Adrenal gland (tissue), 12 donors: ENCODE data around the gene NXN. TPM values are rescaled to one million over a fixed set of nuclear protein-coding genes. Genes with fewer than 3 reads are reported as not detected.

Experiments
- DNase-seq, 7 donors: peaks; one replicate each; pipeline ENCODE4 v3.0.0-alpha.2; 2019 to 2020
- H3K27ac ChIP-seq, 5 donors: fragments of 200-600 bp; sonication (generic) in 4 of 5; 1 replicate in 3 of 5; 2 replicates in 2 of 5; pipeline versions ENCODE4 v1.5.1 to v1.8.0; 2016 to 2020; ENCODE audit warnings: mild to moderate bottlenecking in 1 of 5
- H3K27me3 ChIP-seq: fragments of 200-600 bp; 2 replicates; pipeline ENCODE4 v1.8.0; 2021
- H3K36me3 ChIP-seq, 2 donors: fragments of 200-600 bp; replicated peaks in 1 of 2; 1 replicate in 1 of 2; 2 replicates in 1 of 2; pipeline versions ENCODE4 v1.5.1 to v1.8.0; 2018 to 2022
- H3K4me1 ChIP-seq, 2 donors: fragments of 200-600 bp; replicated peaks in 1 of 2; 1 replicate in 1 of 2; 2 replicates in 1 of 2; pipeline versions ENCODE4 v1.5.1 to v1.8.0; 2018 to 2021
- H3K4me3 ChIP-seq, 4 donors: fragments of 200-600 bp; sonication (generic) in 3 of 4; one replicate each; pipeline ENCODE4 v1.5.1; 2016 to 2018
- H3K9me3 ChIP-seq, 3 donors: fragments of 200-600 bp; sonication (generic) in 1 of 3; replicated peaks in 1 of 3; 1 replicate in 2 of 3; 2 replicates in 1 of 3; pipeline versions ENCODE4 v1.5.1 to v1.8.0; 2016 to 2021
- POLR2A ChIP-seq, 2 donors: fragments of 450-650 bp; IDR thresholded peaks; one replicate each; pipeline ENCODE4 v1.6.1; 2017; ENCODE audit warnings: antibody characterized with exemption in 2 of 2, mild to moderate bottlenecking in 2 of 2, moderate library complexity in 1 of 2
- WGBS, 4 donors: extraction: QIAGEN DNeasy Blood & Tissue Kit in 2 of 4; methylation state at CpG; one replicate each; pipeline versions ENCODE4 v1.1.5 to v1.1.7; 2013 to 2017; 5-methylcytosine and 5-hydroxymethylcytosine counted together
- intact Hi-C, 2 donors: fragments of 100-400 bp; cut with DNase I; formaldehyde crosslinking; loops; one replicate each; pipeline versions ENCODE4 v1.14.1 to v1.15.0; 2022 to 2023
- polyA plus RNA-seq, 3 donors: library from polyadenylated mRNA; stranded (reverse); fragments of 200-250 nt in 2 of 3; fragments of 350-450 nt in 1 of 3; fragmentation: Illumina TruSeq in 1 of 3; extraction: RNeasy Lipid Tissue Mini Kit (QIAGEN cat#74804) in 1 of 3; gene quantifications; one replicate each; pipeline ENCODE4 v1.2.3, GENCODE V29; 2013 to 2014
- total RNA-seq, 9 donors: library from RNA; depleted of rRNA in 4 of 9; stranded (reverse); fragments of >200 nt in 4 of 9; fragments of 120-200 nt in 1 of 9; fragmentation: NEBNext Ultra II Directional in 1 of 9; extraction: Animal tissue kit (Norgen Biotek cat#: 25700) in 1 of 9; gene quantifications; one replicate each; pipeline versions ENCODE4 v1.1.0 to v1.2.4, GENCODE V29; 2013 to 2023
- TF ChIP-seq, protein P1 (sequence below), 6 experiments: fragments of 450-650 bp in 4 of 6; fragments of 200-600 bp in 2 of 6; sonication (generic) in 1 of 6; IDR thresholded peaks; 1 replicate in 5 of 6; 2 replicates in 1 of 6; pipeline versions ENCODE4 v1.5.1 to v1.8.0; 2016 to 2021; ENCODE audit warnings: antibody characterized with exemption in 6 of 6, mild to moderate bottlenecking in 2 of 6, moderate library complexity in 1 of 6
- donor health status: healthy with polysubstance abuse.
- donor health status: Bipolar disorder and iron deficiency.
- donor health status: DM: yes; HTN: yes; CAD: no.
- donor health status: DM: no; HTN: no; CAD: no.
- donor health status: DM: no; HTN: no; CAD: no.
- donor health status: DM: yes; HTN: yes; CAD: no.

NXN gene
- total and polyA plus RNA-seq, 12 donors, result 3.6 to 24.7 (median 10.9) TPM

GRCh38 chr17:1019451-1019850 is 39.9 kb upstream of the NXN start:
- Histone ChIP-seq H3K4me3 (no peak overlapping the region), H3K27ac (no peak overlapping the region), H3K9me3 (no peaks in the 10 kb centered on the region), H3K36me3 (peaks cover 0 to 4% of the 10 kb centered on the region in 2 donors), H3K4me1 (no peaks in the 10 kb centered on the region), H3K27me3 (no peaks in the 10 kb centered on the region)
- WGBS, 4 donors, result 61 to 87% (median 68%) methylated on average over 6 to 10 of the region's 10 CpGs
- DNase-seq, result no peak
- TF ChIP-seq, protein P1, sequence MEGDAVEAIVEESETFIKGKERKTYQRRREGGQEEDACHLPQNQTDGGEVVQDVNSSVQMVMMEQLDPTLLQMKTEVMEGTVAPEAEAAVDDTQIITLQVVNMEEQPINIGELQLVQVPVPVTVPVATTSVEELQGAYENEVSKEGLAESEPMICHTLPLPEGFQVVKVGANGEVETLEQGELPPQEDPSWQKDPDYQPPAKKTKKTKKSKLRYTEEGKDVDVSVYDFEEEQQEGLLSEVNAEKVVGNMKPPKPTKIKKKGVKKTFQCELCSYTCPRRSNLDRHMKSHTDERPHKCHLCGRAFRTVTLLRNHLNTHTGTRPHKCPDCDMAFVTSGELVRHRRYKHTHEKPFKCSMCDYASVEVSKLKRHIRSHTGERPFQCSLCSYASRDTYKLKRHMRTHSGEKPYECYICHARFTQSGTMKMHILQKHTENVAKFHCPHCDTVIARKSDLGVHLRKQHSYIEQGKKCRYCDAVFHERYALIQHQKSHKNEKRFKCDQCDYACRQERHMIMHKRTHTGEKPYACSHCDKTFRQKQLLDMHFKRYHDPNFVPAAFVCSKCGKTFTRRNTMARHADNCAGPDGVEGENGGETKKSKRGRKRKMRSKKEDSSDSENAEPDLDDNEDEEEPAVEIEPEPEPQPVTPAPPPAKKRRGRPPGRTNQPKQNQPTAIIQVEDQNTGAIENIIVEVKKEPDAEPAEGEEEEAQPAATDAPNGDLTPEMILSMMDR (IDR thresholded peaks at IDR 0.05), result no peak
- no peak for TF ChIP-seq POLR2A (IDR thresholded peaks at IDR 0.05)
- intact Hi-C loops, result no loop called here

GRCh38 chr17:1018547-1018946 is 39.0 kb upstream of the NXN start:
- no peak overlapping the region for H3K4me3 ChIP-seq
- H3K9me3 ChIP-seq, result no peaks in the 10 kb centered on the region
- WGBS, 4 donors, result 74 to 86% (median 78%) methylated on average over 10 to 11 of the region's 11 CpGs
- intact Hi-C loops, result no loop called here
- DNase-seq, result no peak
- H3K27me3 ChIP-seq, result no peaks in the 10 kb centered on the region
- no peaks in the 10 kb centered on the region for H3K4me1 ChIP-seq
- H3K27ac ChIP-seq, result no peak overlapping the region
- TF ChIP-seq, protein P1 (IDR thresholded peaks at IDR 0.05), result no peak
- TF ChIP-seq POLR2A (IDR thresholded peaks at IDR 0.05), result no peak
- peaks cover 0 to 4% of the 10 kb centered on the region in 2 donors for H3K36me3 ChIP-seq

DNA sequence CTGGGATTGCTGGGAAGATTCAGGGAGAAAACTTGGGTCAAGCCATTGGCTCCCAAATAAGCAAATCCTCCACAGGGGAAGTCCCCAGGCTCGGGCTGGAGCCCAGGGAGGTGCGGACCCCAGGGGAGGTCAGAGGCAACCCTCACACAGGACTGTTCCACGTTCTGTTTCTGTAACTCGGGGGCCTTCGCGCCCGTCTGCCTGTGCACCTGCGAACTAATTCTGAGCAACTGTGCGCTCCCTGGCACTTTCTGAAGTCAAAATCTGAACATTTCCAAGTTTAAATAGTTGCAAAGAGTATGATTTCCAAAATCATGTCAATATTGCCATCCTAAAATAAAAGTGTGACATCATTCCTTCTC is 34.1 kb upstream of the NXN start:
- WGBS, 4 donors, result 87 to 96% (median 92%) methylated on average over 9 of the region's 9 CpGs
- Histone ChIP-seq H3K36me3 (peaks cover 0 to 41% of the 10 kb centered on the region in 2 donors), H3K27ac (no peak overlapping the region), H3K4me3 (no peak overlapping the region), H3K27me3 (no peaks in the 10 kb centered on the region), H3K4me1 (no peaks in the 10 kb centered on the region), H3K9me3 (no peaks in the 10 kb centered on the region)
- TF ChIP-seq, protein P1 (IDR thresholded peaks at IDR 0.05), result no peak
- no peak for TF ChIP-seq POLR2A (IDR thresholded peaks at IDR 0.05)
- intact Hi-C loops, result no loop called here
- DNase-seq, result no peak

DNA sequence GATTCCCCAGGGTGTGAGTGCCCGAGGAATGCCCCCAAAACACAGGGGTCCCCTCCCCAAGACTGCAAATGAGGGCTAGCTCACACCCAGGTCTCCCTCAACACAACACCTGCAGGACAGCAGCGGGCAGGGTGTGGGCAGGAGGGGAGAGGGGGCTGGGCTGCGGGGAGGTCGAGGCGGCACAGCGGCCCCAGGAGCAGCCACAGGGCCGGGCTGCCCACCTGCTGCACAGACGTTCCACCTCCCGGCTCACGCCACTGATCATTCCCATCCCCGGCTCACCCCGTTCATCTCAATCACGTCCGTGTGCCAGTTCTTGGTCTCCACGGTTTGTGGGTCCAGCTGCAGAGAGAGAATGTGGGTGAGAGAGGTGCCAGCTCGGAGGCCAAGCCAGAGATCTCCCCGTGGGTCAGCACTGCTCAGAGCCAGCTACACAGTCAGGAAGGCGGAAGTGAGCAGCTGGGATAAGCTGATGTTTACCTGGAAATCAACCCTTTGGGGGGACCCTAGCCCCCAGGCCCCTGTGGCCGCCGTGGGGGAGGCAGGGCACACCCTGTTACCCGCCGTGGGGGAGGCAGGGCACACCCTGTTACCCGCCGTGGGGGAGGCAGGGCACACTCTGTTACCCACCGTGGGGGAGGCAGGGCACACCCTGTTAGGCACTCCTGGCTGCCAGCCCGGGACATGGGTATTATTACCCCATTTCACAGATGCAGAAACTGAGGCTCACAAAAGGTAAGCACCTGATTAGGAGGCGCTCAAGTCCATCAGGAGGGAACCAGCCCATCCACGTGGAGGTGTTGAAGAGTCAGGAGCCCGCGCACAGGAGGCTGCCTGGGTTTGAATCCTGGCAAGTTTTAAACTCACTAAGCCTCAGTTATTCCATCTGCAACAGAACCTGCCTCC is 33.5 kb upstream of the NXN start:
- no peak for TF ChIP-seq POLR2A (IDR thresholded peaks at IDR 0.05)
- TF ChIP-seq, protein P1 (IDR thresholded peaks at IDR 0.05), result no peak
- DNase-seq, result no peak
- intact Hi-C loops, result no loop called here
- Histone ChIP-seq H3K36me3 (peaks cover 0 to 47% of the 10 kb centered on the region in 2 donors), H3K27ac (no peak overlapping the region), H3K4me1 (no peaks in the 10 kb centered on the region), H3K4me3 (no peak overlapping the region), H3K9me3 (no peaks in the 10 kb centered on the region), H3K27me3 (no peaks in the 10 kb centered on the region)
- WGBS, 4 donors, result 80 to 89% (median 88%) methylated on average over 16 to 30 of the region's 30 CpGs
